HFFc6 (cell line): ENCODE results near the gene LRRC4B. TPM values are rescaled to one million over a fixed set of nuclear protein-coding genes. Genes with fewer than 3 reads are reported as not detected.

Experiments
- DNase-seq: peaks from one replicate; pipeline ENCODE4 v3.0.0-alpha.2; 2018
- H3K27ac Mint-ChIP-seq: 2 replicates; pipeline ENCODE4 v1.8.0; 2020; ENCODE audit warnings: mild to moderate bottlenecking, mixed read lengths
- H3K27me3 Mint-ChIP-seq: 2 replicates; pipeline ENCODE4 v1.8.0; 2021; ENCODE audit warnings: mild to moderate bottlenecking, moderate library complexity, mixed read lengths; ENCODE audit not compliant: insufficient read depth
- H3K36me3 Mint-ChIP-seq: 2 replicates; pipeline ENCODE4 v1.8.0; 2021; ENCODE audit warnings: low read depth, mixed read lengths
- H3K4me1 Mint-ChIP-seq: 2 replicates; pipeline ENCODE4 v1.8.0; 2020; ENCODE audit warnings: low read depth, mixed read lengths
- H3K4me3 Mint-ChIP-seq: 2 replicates; pipeline ENCODE4 v1.8.0; 2020; ENCODE audit warnings: mild to moderate bottlenecking, moderate library complexity, mixed read lengths
- H3K9me3 Mint-ChIP-seq: 2 replicates; pipeline ENCODE4 v1.8.0; 2020; ENCODE audit warnings: mild to moderate bottlenecking, mixed read lengths
- CTCF ChIP-seq: fragments of 200-600 bp; sonication (generic); IDR thresholded peaks from 2 replicates; pipeline ENCODE4 v1.5.0; 2021; ENCODE audit warnings: antibody characterized with exemption, mild to moderate bottlenecking
- total RNA-seq, 6 experiments: library from RNA; stranded (reverse); fragmentation: NEBNext Ultra II Directional; extraction: Animal tissue kit (Norgen Biotek cat#: 25700); gene quantifications; 2 replicates in 1 of 6; 3 replicates in 5 of 6; pipeline ENCODE4 v1.2.3, GENCODE V29; 2021

Gene LRRC4B
- total RNA-seq, 6 experiments from 2014 or later, result 0.07 to 0.14 (median 0.08) TPM

DNA sequence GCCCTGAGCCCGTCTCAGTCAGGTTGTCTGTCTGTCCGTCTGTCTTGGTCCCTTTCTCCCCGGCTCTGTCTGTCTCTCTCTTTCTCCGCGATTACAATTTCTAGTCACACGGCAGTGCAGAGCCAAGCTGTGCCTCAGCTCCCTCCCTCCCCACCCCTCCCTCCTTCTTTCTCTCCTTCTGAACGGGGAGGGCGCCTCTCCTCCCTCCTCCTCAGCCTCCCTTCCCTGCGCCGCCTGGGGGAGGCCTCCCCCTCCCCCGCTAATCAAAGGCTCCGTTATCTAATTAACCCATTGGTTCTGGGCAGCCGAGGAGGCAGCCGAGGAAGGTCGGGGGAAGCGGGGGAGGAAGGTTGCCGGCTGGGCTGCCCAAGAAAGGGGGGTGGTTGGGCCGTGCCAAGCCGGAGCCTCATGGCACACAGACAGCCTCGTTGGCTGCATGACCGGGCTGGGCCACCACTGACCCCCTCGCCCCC, 16.5 kb downstream of the LRRC4B start:
- H3K27me3 Mint-ChIP-seq, result peaks cover 22% of the 10 kb centered on the region
- no peak overlapping the region for H3K27ac Mint-ChIP-seq
- no peak overlapping the region for H3K4me3 Mint-ChIP-seq
- no peaks in the 10 kb centered on the region for H3K9me3 Mint-ChIP-seq
- TF ChIP-seq CTCF, result no peak
- H3K36me3 Mint-ChIP-seq, result no peaks in the 10 kb centered on the region
- DNase-seq, result no peak
- H3K4me1 Mint-ChIP-seq, result peaks cover 6% of the 10 kb centered on the region

DNA sequence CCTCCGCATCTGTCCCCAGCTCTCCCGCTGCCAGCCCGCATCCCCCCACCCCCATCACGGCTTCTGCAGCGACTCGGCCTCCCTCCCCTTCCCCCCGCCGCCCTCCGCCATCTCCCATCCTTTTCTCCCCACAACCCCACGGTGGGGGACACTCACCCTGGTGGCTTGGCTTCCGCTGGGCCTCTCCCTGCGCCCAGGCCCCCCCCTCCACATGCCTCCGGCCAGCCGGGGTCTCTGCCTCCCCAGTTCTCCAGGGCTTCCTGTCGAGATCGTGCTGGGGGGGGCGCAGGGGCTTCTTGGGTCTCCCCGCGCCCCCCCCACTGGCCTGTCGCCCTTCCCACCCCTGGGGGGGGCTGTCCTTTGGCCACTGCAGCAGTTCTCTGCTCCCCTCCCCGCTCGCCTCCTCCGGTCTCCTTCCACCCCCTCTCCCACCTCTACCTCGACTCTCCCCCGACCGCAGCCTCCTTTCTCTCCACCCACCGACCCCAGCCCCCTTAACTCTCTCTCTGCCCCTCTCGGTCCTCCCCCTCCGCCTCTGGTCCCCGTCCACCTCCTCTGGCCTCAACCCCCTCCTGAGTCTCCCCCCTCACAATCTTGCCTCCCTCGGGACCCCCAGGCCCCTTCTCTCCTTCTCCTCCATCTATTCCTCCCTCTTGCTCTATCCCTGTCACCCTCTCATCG, 17.1 kb downstream of the LRRC4B start:
- peaks cover 20% of the 10 kb centered on the region for H3K27me3 Mint-ChIP-seq
- H3K36me3 Mint-ChIP-seq, result no peaks in the 10 kb centered on the region
- no peak overlapping the region for H3K4me3 Mint-ChIP-seq
- H3K4me1 Mint-ChIP-seq, result peaks cover under 1% of the 10 kb centered on the region; the same call in 1 of the 2 replicates
- TF ChIP-seq CTCF, result no peak
- no peak overlapping the region for H3K27ac Mint-ChIP-seq
- no peaks in the 10 kb centered on the region for H3K9me3 Mint-ChIP-seq
- DNase-seq, result no peak

DNA sequence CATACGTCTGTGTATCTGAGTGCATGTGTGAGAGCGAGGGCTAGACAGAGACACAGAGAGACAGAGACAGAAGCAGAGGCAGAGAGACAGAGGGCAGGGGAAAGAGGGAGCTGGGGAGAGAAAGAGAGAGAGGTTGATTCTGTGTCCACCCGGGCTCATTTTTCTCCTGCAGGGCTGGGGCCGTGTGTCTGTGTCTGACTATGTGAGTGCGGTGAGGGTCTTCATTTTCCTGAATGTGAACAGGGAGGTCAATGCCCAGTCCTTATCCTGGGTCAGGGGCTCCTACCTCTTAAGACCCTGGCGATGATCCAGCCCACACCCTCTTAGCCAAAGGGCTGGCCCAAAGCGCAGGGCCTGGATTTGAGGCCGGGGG, 17.7 kb downstream of the LRRC4B start:
- H3K27ac Mint-ChIP-seq, result no peak overlapping the region
- H3K4me3 Mint-ChIP-seq, result no peak overlapping the region
- no peaks in the 10 kb centered on the region for H3K9me3 Mint-ChIP-seq
- no peaks in the 10 kb centered on the region for H3K4me1 Mint-ChIP-seq
- DNase-seq, result no peak
- H3K27me3 Mint-ChIP-seq, result peaks cover 20% of the 10 kb centered on the region
- no peak for TF ChIP-seq CTCF
- H3K36me3 Mint-ChIP-seq, result no peaks in the 10 kb centered on the region

DNA sequence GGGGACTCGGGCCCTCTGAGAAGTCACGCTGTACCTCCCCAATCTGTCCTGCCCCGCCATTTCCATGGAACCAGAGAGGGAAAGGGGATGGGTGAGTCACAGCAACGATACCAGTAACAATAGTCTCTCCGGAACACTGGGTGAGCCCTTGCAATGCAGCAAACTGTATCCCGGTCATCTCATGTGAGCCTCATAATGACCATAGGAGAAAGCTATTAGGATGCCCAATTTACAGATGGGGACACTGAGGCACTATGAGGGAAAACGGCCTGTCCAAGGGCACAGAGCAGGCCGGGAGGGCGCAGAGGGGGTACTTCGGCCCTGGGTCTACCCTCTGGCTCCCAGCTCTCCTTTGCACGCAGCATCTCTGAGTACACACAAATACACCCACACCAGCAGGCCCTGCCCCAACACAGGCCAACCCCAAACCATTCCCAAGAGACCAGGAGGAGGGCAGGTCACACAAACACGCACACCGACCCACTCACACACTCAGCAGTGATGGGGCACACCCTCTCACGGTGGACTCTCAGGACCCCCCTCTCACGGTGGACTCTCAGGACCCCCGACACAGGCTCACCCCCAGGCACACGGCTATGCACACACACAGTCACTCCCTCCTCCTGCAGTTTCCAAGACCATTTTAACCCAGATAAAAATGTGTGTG, 18.2 kb downstream of the LRRC4B start:
- Mint-ChIP-seq H3K27me3 (peaks cover 20% of the 10 kb centered on the region), H3K27ac (no peak overlapping the region), H3K9me3 (no peaks in the 10 kb centered on the region), H3K4me3 (no peak overlapping the region), H3K4me1 (no peaks in the 10 kb centered on the region), H3K36me3 (no peaks in the 10 kb centered on the region)
- TF ChIP-seq CTCF, result no peak
- no peak for DNase-seq

- H3K4me3 Mint-ChIP-seq, result no peak overlapping the region
- no peaks in the 10 kb centered on the region for H3K9me3 Mint-ChIP-seq
- no peak overlapping the region for H3K27ac Mint-ChIP-seq
- no peaks in the 10 kb centered on the region for H3K36me3 Mint-ChIP-seq
- TF ChIP-seq CTCF, result no peak
- H3K4me1 Mint-ChIP-seq, result no peaks in the 10 kb centered on the region
- H3K27me3 Mint-ChIP-seq, result peaks cover 20% of the 10 kb centered on the region
- no peak for DNase-seq
Observed at GRCh38 chr19:50549059-50549926, 18.9 kb downstream of the LRRC4B start.
